NOMO-1 (cell line): ENCODE measurements around the gene OSBPL6.
"Not testable (repeated sequence)": the region's sequence is repeated elsewhere in the genome, so short reads cannot be mapped to it uniquely, and the experiment has no call there.

Experiments
- DNase-seq, 2 experiments: peaks; one replicate each; lab custom pipeline; 2025; ENCODE audit not compliant: unreplicated experiment in 2 of 2; lab: John Stamatoyannopoulos, UW

Gene OSBPL6

GRCh38 chr2:178193823-178194599, at the start of gene OSBPL6:
TSS of gene OSBPL6 (plus strand) at chr2:178194512. CDS start at chr2:178306185, 111,673 bp downstream.
- peak; percentile 62 to 63 for DNase-seq

GRCh38 chr2:178152033-178152432, 42.3 kb upstream of the OSBPL6 start:
- DNase-seq = no peak

- DNase-seq = no peak
These were observed 41.8 kb upstream of the OSBPL6 start for GRCh38 chr2:178152542-178152941.

GRCh38 chr2:178152977-178153376, 41.3 kb upstream of the OSBPL6 start:
- no peak for DNase-seq

GRCh38 chr2:178153878-178154277, 40.4 kb upstream of the OSBPL6 start:
- DNase-seq = not testable (repeated sequence)

- no peak for DNase-seq
These were observed 38.8 kb upstream of the OSBPL6 start for GRCh38 chr2:178155524-178155923.

GRCh38 chr2:178157574-178157973, 36.7 kb upstream of the OSBPL6 start:
- no peak for DNase-seq

- DNase-seq = no peak
These were observed 34.3 kb upstream of the OSBPL6 start for GRCh38 chr2:178159966-178160365.

GRCh38 chr2:178160601-178161000, 33.7 kb upstream of the OSBPL6 start:
- DNase-seq = no peak

- no peak for DNase-seq
These were observed 30.9 kb upstream of the OSBPL6 start for GRCh38 chr2:178163395-178163794.

- no peak for DNase-seq
These were observed 30.4 kb upstream of the OSBPL6 start for GRCh38 chr2:178163911-178164310.

GRCh38 chr2:178173657-178174056, 20.7 kb upstream of the OSBPL6 start:
- no peak for DNase-seq

GRCh38 chr2:178177066-178177679, 17.1 kb upstream of the OSBPL6 start:
- DNase-seq = peak in 1 of 2 experiments; percentile 15

GRCh38 chr2:178180648-178181047, 13.7 kb upstream of the OSBPL6 start:
- not testable (repeated sequence) for DNase-seq

- DNase-seq = no peak
These were observed 6.5 kb upstream of the OSBPL6 start for GRCh38 chr2:178187861-178188260.

GRCh38 chr2:178188466-178188865, 5.8 kb upstream of the OSBPL6 start:
- DNase-seq = no peak

- DNase-seq = no peak
These were observed 3.3 kb upstream of the OSBPL6 start for GRCh38 chr2:178191004-178191508.

GRCh38 chr2:178191511-178191910, 2.8 kb upstream of the OSBPL6 start:
- DNase-seq = no peak

- no peak for DNase-seq
These were observed 853 bp upstream of the OSBPL6 start for GRCh38 chr2:178193496-178193822.

- DNase-seq = no peak
These were observed 483 bp downstream of the OSBPL6 start for GRCh38 chr2:178194600-178195389.

- DNase-seq = no peak
These were observed 1.3 kb downstream of the OSBPL6 start for GRCh38 chr2:178195390-178196166.
